AG09319 (cell line): ENCODE data around the gene RTKN.
"Not testable (repeated sequence)": the region's sequence is repeated elsewhere in the genome, so short reads cannot be mapped to it uniquely, and the experiment has no call there.

ENCODE experiments used
- DNase-seq: peaks from one replicate; pipeline ENCODE4 v3.0.0-alpha.2; 2010; ENCODE audit warnings: low read depth; ENCODE audit errors: extremely low read depth
- CTCF ChIP-seq: IDR thresholded peaks from 2 replicates; pipeline ENCODE4 v1.5.1; 2011; ENCODE audit warnings: low read depth, mild to moderate bottlenecking, inconsistent platforms, low read length, moderate library complexity

Gene RTKN

GRCh38 chr2:74441690-74442482 lies at the start of gene RTKN:
Gene RTKN, minus strand, starts transcription at chr2:74441937. Its CDS starts 121 bp downstream, at chr2:74441816.
- TF ChIP-seq CTCF, result no peak
- no peak for DNase-seq

- DNase-seq, result no peak
- TF ChIP-seq CTCF, result no peak
These were observed 48.2 kb upstream of the RTKN start for GRCh38 chr2:74489906-74490305.

- TF ChIP-seq CTCF, result no peak
These were observed 47.1 kb upstream of the RTKN start for GRCh38 chr2:74488643-74489481.

GRCh38 chr2:74486141-74486540 lies 44.4 kb upstream of the RTKN start:
- TF ChIP-seq CTCF, result no peak
- DNase-seq, result no peak

More at GRCh38 chr2:74488643-74489481, 47.1 kb upstream of the RTKN start:
- no peak for DNase-seq

- not testable (repeated sequence) for DNase-seq
These were observed 42.0 kb upstream of the RTKN start for GRCh38 chr2:74483675-74484164.

GRCh38 chr2:74482801-74483674 lies 41.3 kb upstream of the RTKN start, which contains the start of the genes CCDC142 and TTC31:
Gene CCDC142, minus strand, starts transcription at chr2:74482998. Its CDS starts 161 bp downstream, at chr2:74482837.
Gene TTC31, plus strand, starts transcription at chr2:74483081. Its CDS starts 15 bp downstream, at chr2:74483096.
- peak; percentile 82 for DNase-seq
- peak; percentile 91 for TF ChIP-seq CTCF
